ENCODE data around the gene BDKRB2.

Gene BDKRB2

DNA sequence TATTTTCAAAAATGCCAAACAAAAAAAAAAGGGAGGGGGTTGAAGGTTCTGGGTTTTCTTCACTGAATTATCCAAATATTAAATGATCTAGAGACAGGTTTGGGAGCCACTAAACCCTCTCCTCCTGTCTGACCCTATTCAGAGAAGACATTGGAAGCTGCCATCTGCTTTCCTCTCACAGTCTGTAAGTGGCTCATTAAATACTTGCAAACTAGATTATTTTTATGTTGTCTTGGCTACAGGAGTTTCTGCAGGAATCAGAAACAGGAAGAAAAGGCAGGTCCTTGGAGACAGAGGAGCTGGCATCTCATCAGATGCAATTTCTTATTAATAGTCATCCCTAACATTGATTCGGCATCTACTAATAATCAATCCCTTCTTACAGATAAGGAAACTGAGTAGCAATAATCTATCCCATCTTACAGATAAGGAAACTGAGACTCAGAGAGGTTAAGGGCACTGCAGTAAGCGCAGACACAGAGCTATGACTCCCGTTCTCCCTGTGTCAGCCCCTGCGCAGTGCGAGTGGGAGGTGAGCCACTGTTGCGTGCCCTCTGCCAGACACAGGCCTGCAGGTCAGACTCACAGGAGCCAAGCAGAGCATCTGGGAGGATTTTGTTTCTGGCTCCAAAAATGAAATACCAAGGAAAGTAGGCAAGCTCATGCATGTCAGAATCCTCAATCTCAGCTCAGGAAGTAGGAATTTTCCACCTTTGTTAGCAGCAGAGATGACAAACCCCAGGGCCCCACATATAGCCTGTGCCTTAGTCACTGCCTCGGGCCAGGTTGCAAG is 11.0 kb downstream of the BDKRB2 start:
- Histone ChIP-seq H3K27me3 (ENCODE audit: low read depth, low read length) (no peaks in the 10 kb centered on the region), H3K36me3 (ENCODE audit: control insufficient read depth in 1 of 2, insufficient read depth in 2 of 2, low read length in 2 of 2) (peaks cover 0 to 7% of the 10 kb centered on the region in 2 donors), H3K4me1 (ENCODE audit: control insufficient read depth in 1 of 2, insufficient read depth in 2 of 2, low read length in 2 of 2) (no peaks in the 10 kb centered on the region), H3K4me3 (ENCODE audit: low read depth in 1 of 2, low read length in 2 of 2) (no peak overlapping the region), H3K27ac (ENCODE audit: low read length) (no peak overlapping the region), H3K9me3 (ENCODE audit: control insufficient read depth in 1 of 2, low read length in 2 of 2) (peaks cover 0 to 10% of the 10 kb centered on the region in 2 donors)

DNA sequence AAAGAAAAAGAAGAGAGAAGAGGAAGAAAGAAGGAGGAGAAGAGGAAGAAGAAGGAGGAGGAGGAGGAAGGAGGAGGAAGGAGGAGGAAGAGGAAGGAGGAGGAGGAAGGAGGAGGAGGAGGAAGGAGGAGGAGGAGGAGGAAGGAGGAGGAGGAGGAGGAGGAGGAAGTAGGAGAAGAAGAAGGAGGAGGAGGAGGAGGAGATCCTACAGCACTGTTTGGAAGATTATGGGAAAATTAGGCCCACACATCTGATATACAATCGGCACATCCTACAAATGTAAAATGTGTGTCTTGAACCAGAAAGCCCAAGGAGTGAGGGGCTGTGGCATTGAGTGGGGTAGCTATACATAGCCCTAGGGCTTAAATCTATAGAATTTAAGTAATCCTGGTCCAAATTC is 12.0 kb downstream of the BDKRB2 start:
- peaks cover 0 to 9% of the 10 kb centered on the region in 2 donors for H3K9me3 ChIP-seq (ENCODE audit: control insufficient read depth in 1 of 2, low read length in 2 of 2)
- no peaks in the 10 kb centered on the region for H3K27me3 ChIP-seq (ENCODE audit: low read depth, low read length)
- H3K4me3 ChIP-seq (ENCODE audit: low read depth in 1 of 2, low read length in 2 of 2): no peak overlapping the region
- H3K27ac ChIP-seq (ENCODE audit: low read length): no peak overlapping the region
- H3K4me1 ChIP-seq (ENCODE audit: control insufficient read depth in 1 of 2, insufficient read depth in 2 of 2, low read length in 2 of 2): no peaks in the 10 kb centered on the region
- H3K36me3 ChIP-seq (ENCODE audit: control insufficient read depth in 1 of 2, insufficient read depth in 2 of 2, low read length in 2 of 2): peaks cover 0 to 3% of the 10 kb centered on the region in 2 donors

DNA sequence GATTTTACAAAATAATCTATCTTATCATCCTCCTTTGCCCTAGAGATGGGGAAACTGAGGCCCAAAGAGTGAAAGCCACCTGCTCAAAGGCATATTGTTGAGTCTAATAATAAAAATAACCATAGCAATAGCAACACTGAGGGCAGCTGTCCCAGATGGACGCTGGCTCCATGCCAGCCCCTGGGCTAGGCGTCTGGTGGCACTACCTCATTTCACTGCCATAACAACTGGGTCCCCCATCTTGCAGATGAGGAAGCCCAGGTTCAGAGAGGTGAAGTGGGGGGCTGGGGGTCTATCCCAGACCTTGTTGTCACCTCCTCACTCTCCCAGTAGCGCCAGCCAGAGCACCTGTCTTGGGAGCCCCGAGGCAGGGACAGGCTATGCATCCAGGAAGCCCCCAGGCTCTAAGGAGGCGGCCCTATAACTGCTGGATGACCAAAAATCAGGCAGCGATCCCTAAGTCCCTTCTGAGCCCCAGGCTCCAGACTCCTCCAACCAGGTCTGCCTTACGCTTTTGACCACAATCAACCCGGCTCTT is 12.8 kb downstream of the BDKRB2 start:
- Histone ChIP-seq H3K27ac (ENCODE audit: low read length) (no peak overlapping the region), H3K4me1 (ENCODE audit: control insufficient read depth in 1 of 2, insufficient read depth in 2 of 2, low read length in 2 of 2) (no peaks in the 10 kb centered on the region), H3K36me3 (ENCODE audit: control insufficient read depth in 1 of 2, insufficient read depth in 2 of 2, low read length in 2 of 2) (no peaks in the 10 kb centered on the region), H3K27me3 (ENCODE audit: low read depth, low read length) (no peaks in the 10 kb centered on the region), H3K4me3 (ENCODE audit: low read depth in 1 of 2, low read length in 2 of 2) (no peak overlapping the region), H3K9me3 (ENCODE audit: control insufficient read depth in 1 of 2, low read length in 2 of 2) (peaks cover 0 to 1% of the 10 kb centered on the region in 2 donors)

DNA sequence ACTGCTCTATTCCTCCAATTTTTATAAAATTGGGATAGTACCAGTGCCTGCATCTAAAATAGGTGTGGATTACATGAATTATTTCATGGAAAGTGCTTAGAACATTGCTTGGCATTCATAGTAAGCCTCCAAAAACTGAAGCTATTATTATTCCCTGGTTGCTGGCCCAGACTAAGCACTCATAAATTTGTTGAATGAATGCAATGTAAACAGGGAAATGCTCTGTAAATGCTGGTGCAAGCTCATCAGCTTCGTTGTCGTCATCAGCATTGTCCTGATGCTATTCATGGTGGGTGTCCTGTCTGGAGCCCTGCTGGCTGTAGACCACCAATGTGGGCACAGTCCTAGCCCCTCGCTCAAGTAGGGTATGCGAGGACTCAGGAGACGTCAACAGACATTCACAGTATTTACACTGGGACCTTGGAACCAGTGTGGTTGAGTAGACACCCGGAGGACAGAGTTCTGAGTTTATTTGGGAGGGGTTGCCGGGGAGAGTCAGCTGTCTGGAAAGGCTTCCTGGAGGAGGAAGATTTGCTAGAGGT is 16.5 kb downstream of the BDKRB2 start:
- Histone ChIP-seq H3K9me3 (ENCODE audit: control insufficient read depth in 1 of 2, low read length in 2 of 2) (no peaks in the 10 kb centered on the region), H3K4me3 (ENCODE audit: low read depth in 1 of 2, low read length in 2 of 2) (no peak overlapping the region), H3K4me1 (ENCODE audit: control insufficient read depth in 1 of 2, insufficient read depth in 2 of 2, low read length in 2 of 2) (peaks cover 0 to 6% of the 10 kb centered on the region in 2 donors), H3K36me3 (ENCODE audit: control insufficient read depth in 1 of 2, insufficient read depth in 2 of 2, low read length in 2 of 2) (no peaks in the 10 kb centered on the region), H3K27ac (ENCODE audit: low read length) (no peak overlapping the region), H3K27me3 (ENCODE audit: low read depth, low read length) (no peaks in the 10 kb centered on the region)

DNA sequence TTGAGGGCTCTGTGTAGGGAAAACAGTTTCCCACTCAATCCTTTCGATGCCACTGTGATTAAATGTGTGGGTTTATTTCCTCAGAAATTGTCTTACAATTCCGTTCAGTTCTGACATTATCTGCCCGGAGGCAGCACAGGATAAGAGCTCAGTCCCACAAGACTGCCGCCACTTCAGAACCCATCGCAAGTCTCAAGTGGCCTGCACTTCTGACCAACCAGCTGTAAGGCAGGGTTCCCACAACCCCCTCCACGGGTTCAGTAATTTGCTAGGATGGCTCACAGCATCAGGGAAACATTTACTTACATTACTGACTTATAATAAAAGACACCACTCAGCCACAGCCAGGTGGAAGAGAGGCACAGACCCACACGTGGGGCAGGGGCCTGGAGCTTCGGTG is 17.2 kb downstream of the BDKRB2 start:
- Histone ChIP-seq H3K4me1 (ENCODE audit: control insufficient read depth in 1 of 2, insufficient read depth in 2 of 2, low read length in 2 of 2) (peaks cover 0 to 6% of the 10 kb centered on the region in 2 donors), H3K27ac (ENCODE audit: low read length) (no peak overlapping the region), H3K9me3 (ENCODE audit: control insufficient read depth in 1 of 2, low read length in 2 of 2) (no peaks in the 10 kb centered on the region), H3K27me3 (ENCODE audit: low read depth, low read length) (no peaks in the 10 kb centered on the region), H3K36me3 (ENCODE audit: control insufficient read depth in 1 of 2, insufficient read depth in 2 of 2, low read length in 2 of 2) (no peaks in the 10 kb centered on the region), H3K4me3 (ENCODE audit: low read depth in 1 of 2, low read length in 2 of 2) (no peak overlapping the region)

DNA sequence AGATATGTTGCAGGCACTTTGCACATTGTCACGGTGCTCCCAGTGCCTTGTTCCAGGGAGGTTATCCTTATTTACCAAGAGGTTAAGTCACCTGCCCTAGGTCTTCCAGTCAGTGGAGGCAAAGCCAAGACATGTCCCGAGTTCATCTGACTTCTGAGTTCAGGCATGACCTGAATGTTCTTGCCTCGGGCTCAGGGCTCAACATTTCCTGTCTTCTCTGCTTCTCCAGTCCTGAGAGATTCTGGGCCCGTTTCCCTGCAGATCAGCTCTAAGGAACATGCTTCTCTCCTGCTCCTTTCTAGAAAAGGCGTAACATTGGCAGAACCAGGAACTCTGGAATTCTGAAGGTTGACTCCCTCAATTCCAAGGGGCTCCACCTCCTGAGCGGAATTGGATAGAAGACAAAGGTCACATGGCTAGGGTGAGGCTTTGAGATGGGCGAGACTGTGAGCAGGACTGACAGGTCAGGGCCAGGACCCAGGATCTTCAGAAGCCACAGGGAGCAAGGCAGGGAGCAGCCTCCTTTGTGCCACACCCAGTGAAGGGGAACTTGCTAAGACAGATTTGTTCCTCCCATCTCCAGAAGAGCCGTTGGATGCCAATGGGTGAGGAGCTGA is 19.9 kb downstream of the BDKRB2 start:
- no peak overlapping the region for H3K4me3 ChIP-seq (ENCODE audit: low read depth in 1 of 2, low read length in 2 of 2)
- H3K9me3 ChIP-seq (ENCODE audit: control insufficient read depth in 1 of 2, low read length in 2 of 2): no peaks in the 10 kb centered on the region
- H3K4me1 ChIP-seq (ENCODE audit: control insufficient read depth in 1 of 2, insufficient read depth in 2 of 2, low read length in 2 of 2): peaks cover 0 to 6% of the 10 kb centered on the region in 2 donors
- no peak overlapping the region for H3K27ac ChIP-seq (ENCODE audit: low read length)
- H3K36me3 ChIP-seq (ENCODE audit: control insufficient read depth in 1 of 2, insufficient read depth in 2 of 2, low read length in 2 of 2): no peaks in the 10 kb centered on the region
- no peaks in the 10 kb centered on the region for H3K27me3 ChIP-seq (ENCODE audit: low read depth, low read length)

DNA sequence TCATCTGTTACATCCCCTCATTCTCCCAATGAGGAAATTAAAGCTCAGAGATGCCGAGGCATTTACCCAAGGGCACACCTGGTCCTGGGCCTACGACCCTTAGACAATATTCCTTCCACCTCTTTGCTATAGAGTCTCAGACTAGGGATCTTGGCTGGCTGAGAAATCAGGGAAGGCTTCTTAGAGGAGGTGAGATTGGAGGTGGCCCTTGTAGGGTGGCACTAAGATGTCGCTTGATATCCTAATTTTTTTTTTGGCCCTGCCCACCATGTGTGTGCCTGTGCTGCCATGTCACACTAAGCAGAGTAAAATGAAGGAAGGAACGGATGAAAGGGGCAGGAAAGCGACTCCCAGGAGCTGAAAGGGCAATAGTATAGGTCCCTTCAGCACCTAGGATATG is 20.6 kb downstream of the BDKRB2 start:
- H3K4me1 ChIP-seq (ENCODE audit: control insufficient read depth in 1 of 2, insufficient read depth in 2 of 2, low read length in 2 of 2): peaks cover 0 to 6% of the 10 kb centered on the region in 2 donors
- no peaks in the 10 kb centered on the region for H3K36me3 ChIP-seq (ENCODE audit: control insufficient read depth in 1 of 2, insufficient read depth in 2 of 2, low read length in 2 of 2)
- H3K4me3 ChIP-seq (ENCODE audit: low read depth in 1 of 2, low read length in 2 of 2): no peak overlapping the region
- H3K9me3 ChIP-seq (ENCODE audit: control insufficient read depth in 1 of 2, low read length in 2 of 2): no peaks in the 10 kb centered on the region
- H3K27me3 ChIP-seq (ENCODE audit: low read depth, low read length): no peaks in the 10 kb centered on the region
- H3K27ac ChIP-seq (ENCODE audit: low read length): no peak overlapping the region

DNA sequence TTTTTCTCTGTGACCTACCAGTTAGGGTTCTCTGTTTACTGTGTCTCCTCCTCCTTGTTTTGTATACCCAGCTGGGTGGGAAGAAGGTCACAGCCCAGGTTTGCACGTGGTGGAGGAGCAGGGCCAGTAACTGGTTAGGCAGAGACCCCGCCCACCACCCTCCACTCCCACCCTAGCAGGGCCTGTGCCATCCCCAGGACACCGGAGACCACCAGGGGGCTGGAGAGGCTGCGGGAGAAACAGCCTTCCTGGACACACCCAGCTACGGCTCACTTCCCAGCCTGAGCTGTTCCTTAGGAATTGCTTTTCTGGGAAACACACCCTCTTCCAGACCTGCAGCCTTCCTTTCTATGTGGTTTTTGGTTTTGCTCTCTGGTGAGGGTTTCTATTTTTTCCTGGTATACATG is 21.1 kb downstream of the BDKRB2 start:
- H3K36me3 ChIP-seq (ENCODE audit: control insufficient read depth in 1 of 2, insufficient read depth in 2 of 2, low read length in 2 of 2): no peaks in the 10 kb centered on the region
- H3K27ac ChIP-seq (ENCODE audit: low read length): no peak overlapping the region
- no peak overlapping the region for H3K4me3 ChIP-seq (ENCODE audit: low read depth in 1 of 2, low read length in 2 of 2)
- no peaks in the 10 kb centered on the region for H3K9me3 ChIP-seq (ENCODE audit: control insufficient read depth in 1 of 2, low read length in 2 of 2)
- H3K4me1 ChIP-seq (ENCODE audit: control insufficient read depth in 1 of 2, insufficient read depth in 2 of 2, low read length in 2 of 2): peaks cover 0 to 6% of the 10 kb centered on the region in 2 donors
- no peaks in the 10 kb centered on the region for H3K27me3 ChIP-seq (ENCODE audit: low read depth, low read length)

DNA sequence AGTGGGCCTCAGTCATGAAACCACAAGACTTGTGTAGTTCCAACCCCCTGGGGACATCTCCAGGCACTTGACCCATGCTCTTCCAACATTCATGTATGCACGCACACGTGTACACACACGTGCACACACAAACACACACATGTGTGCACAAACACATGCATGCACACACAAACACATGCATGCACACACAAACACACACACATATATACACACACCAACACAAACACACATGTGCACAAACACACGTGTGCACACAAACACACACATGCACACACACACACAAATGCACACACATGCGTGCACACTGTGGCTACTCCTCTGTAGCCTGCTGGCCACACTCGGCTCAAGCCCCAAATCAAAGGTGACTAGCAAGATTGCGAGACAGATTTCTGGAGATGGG is 22.8 kb downstream of the BDKRB2 start:
- no peak overlapping the region for H3K4me3 ChIP-seq (ENCODE audit: low read depth in 1 of 2, low read length in 2 of 2)
- no peak overlapping the region for H3K27ac ChIP-seq (ENCODE audit: low read length)
- H3K4me1 ChIP-seq (ENCODE audit: control insufficient read depth in 1 of 2, insufficient read depth in 2 of 2, low read length in 2 of 2): peaks cover 0 to 6% of the 10 kb centered on the region in 2 donors
- H3K27me3 ChIP-seq (ENCODE audit: low read depth, low read length): no peaks in the 10 kb centered on the region
- no peaks in the 10 kb centered on the region for H3K36me3 ChIP-seq (ENCODE audit: control insufficient read depth in 1 of 2, insufficient read depth in 2 of 2, low read length in 2 of 2)
- no peaks in the 10 kb centered on the region for H3K9me3 ChIP-seq (ENCODE audit: control insufficient read depth in 1 of 2, low read length in 2 of 2)

DNA sequence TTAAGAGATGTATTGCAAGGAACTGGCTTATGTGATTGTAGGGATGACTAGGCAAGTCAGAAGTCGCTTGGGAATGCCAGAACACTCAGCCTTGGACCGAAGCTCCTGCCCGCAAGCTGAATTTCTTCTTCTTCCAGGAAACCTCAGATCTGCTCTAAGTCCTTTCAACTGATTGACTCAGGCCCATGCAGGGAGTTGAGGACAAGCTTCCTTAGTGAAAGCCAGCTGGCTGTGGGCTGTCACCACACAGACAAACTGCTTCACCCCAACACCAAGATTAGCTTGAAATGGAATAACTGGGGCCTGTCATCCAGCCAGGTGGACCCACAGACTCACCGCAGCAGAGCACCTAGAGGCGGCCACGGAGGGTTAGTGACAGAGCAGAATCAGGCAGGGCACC is 24.7 kb downstream of the BDKRB2 start:
- H3K27me3 ChIP-seq (ENCODE audit: low read depth, low read length): no peaks in the 10 kb centered on the region
- no peaks in the 10 kb centered on the region for H3K36me3 ChIP-seq (ENCODE audit: control insufficient read depth in 1 of 2, insufficient read depth in 2 of 2, low read length in 2 of 2)
- no peak overlapping the region for H3K27ac ChIP-seq (ENCODE audit: low read length)
- no peaks in the 10 kb centered on the region for H3K9me3 ChIP-seq (ENCODE audit: control insufficient read depth in 1 of 2, low read length in 2 of 2)
- peaks cover 0 to 13% of the 10 kb centered on the region in 2 donors for H3K4me1 ChIP-seq (ENCODE audit: control insufficient read depth in 1 of 2, insufficient read depth in 2 of 2, low read length in 2 of 2)
- no peak overlapping the region for H3K4me3 ChIP-seq (ENCODE audit: low read depth in 1 of 2, low read length in 2 of 2)

DNA sequence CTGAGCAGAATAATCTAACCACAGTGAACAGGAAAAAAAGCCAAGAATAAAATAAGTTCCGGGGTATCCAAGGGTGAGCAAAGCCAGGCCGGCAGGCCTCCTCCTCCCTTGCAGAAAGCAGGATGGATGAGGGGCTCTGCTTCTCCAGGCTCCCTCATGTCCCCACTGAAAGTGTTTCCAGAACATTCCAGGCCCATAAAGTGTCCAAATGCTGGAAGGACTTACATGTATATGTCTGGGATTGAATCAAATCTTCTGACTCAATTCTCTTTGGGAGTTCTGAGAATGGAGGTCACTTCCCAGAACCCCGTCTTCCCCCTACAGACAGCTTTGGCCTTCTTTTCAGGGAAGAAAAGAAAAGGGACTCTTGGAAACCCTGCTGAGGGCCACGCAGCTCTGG is 26.4 kb downstream of the BDKRB2 start:
- Histone ChIP-seq H3K9me3 (ENCODE audit: control insufficient read depth in 1 of 2, low read length in 2 of 2) (no peaks in the 10 kb centered on the region), H3K27ac (ENCODE audit: low read length) (no peak overlapping the region), H3K36me3 (ENCODE audit: control insufficient read depth in 1 of 2, insufficient read depth in 2 of 2, low read length in 2 of 2) (no peaks in the 10 kb centered on the region), H3K27me3 (ENCODE audit: low read depth, low read length) (no peaks in the 10 kb centered on the region), H3K4me3 (ENCODE audit: low read depth in 1 of 2, low read length in 2 of 2) (no peak overlapping the region), H3K4me1 (ENCODE audit: control insufficient read depth in 1 of 2, insufficient read depth in 2 of 2, low read length in 2 of 2) (peaks cover 0 to 7% of the 10 kb centered on the region in 2 donors)

Measured in muscle layer of duodenum (tissue), 2 donors.